GM12872 (cell line): Measurements from ENCODE around the gene CDC16.

ENCODE experiments used
- TF ChIP-seq, protein P1 (sequence below): IDR thresholded peaks from 3 replicates; pipeline ENCODE4 v1.5.1; 2011; ENCODE audit warnings: low read depth, mild to moderate bottlenecking, low read length, moderate library complexity; ENCODE audit not compliant: insufficient read depth

Gene CDC16

DNA sequence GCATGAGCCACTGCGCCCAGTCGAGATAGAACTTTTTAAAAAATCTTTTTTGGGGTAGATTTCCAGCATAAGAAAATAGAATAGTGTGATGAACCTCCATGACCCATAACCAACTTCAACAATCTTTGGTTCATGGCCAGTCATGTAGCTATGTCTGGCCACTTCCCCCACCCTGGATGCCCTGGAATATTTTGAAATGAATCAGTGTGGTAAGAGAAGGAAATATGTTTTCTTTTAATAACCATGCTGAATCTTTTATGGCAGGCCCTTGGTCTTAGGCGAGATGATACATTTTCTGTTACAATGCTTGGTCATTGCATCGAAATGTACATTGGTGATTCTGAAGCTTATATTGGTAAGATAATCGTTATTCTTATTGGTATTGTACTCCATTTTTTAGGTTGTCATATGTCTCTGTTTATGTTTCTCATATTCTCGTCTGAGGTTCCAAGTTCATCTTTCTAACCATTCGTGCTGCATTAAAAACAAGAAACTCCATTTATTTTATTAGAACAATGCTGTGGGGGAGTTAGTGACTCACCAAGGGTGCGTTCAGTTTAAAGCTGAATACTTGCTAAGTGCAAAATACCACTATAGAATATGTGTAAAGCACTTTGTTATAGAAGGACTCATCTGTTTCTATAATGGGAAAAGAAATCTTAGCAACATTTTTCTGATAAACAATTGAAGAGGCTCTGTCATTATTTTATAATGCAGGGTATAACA lies 30.4 kb downstream of the CDC16 start:
- TF ChIP-seq, protein P1, sequence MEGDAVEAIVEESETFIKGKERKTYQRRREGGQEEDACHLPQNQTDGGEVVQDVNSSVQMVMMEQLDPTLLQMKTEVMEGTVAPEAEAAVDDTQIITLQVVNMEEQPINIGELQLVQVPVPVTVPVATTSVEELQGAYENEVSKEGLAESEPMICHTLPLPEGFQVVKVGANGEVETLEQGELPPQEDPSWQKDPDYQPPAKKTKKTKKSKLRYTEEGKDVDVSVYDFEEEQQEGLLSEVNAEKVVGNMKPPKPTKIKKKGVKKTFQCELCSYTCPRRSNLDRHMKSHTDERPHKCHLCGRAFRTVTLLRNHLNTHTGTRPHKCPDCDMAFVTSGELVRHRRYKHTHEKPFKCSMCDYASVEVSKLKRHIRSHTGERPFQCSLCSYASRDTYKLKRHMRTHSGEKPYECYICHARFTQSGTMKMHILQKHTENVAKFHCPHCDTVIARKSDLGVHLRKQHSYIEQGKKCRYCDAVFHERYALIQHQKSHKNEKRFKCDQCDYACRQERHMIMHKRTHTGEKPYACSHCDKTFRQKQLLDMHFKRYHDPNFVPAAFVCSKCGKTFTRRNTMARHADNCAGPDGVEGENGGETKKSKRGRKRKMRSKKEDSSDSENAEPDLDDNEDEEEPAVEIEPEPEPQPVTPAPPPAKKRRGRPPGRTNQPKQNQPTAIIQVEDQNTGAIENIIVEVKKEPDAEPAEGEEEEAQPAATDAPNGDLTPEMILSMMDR = no peak

DNA sequence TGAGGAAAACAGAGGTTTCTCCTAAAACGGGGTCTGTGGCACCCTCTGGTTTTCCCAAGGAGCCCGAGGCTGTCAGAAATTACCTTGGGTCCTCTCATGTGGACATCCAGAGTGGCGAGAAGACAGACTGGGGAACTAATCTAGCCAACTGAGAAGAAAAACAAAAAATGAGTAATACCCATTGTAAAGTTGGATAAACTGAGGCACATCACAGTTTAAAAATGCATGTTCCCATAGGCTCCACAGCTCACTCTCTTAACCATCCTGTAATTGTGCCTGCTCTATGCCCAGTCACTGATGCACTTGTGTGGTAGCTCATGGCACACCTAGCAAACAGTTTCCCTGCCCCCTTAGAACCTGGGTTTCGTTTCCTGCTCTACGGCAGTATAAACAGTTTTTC lies 31.5 kb downstream of the CDC16 start:
- TF ChIP-seq, protein P1 = no peak

DNA sequence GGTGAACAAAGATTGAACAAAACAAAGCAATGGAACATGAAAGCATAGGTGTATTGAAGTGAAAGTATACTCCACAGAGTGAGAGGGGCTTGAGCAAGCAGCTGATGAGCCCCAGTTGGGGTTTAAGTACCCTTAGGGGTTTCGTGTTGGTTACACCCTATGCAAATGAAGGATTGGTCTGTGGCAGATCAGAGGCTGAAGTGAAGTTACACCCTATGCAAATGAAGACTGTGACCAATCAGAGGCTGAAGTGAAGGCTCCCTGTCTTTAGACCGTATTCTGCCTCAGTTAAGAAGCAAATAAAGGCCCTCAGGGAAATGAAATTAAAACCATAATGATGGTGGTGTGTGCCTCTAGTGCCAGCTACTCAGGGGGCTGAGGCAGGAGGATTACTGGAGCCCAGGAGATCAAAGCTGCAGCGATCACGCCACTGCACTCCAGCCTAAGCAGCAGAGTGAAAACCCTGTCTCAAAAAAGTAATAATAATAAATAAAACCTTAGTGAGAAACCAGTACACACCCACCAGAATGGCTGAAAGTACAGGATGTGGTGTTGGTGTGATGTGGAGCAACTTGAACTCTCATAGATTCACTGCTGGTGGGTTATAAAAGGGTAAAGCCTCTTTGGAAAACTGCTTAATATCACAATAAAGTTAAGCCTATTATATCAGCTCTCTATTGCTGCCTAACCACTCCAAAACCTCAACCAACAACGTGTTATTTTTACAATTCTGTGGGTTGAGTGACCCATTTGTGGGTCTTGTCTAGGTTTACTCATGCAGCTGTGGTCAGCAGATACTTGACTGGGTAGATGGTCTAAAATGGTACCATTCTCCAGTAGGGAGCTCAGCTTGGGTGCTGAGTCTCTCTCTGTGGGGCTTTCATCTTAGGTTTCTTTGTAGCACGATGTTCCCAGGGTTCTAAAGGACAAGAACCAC lies 33.9 kb downstream of the CDC16 start:
- TF ChIP-seq, protein P1 = no peak

GRCh38 chr13:114269281-114269770 lies 34.6 kb downstream of the CDC16 start:
- TF ChIP-seq, protein P1 = no peak

GRCh38 chr13:114272977-114273376 lies 38.3 kb downstream of the CDC16 start:
- TF ChIP-seq, protein P1 = no peak

DNA sequence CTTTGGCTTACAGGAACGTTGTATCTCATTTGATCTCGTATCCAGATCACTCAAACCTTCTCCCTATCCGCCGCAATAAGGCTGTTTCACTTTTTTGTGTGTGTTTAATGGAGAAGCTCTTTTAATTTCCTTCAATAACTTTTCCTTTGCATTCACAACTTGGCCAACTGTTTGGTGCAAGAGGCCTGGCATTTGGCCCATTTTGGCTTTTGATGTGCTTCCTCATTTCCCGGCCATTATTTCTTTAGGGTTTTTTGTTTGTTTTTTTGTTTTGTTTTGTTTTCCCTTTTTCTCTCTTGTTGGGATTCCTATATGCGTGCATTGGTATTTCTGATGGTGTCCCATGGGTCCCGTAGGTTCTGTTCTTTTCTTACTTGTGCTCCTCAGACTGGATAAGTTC lies 40.6 kb downstream of the CDC16 start:
- TF ChIP-seq, protein P1 = no peak

DNA sequence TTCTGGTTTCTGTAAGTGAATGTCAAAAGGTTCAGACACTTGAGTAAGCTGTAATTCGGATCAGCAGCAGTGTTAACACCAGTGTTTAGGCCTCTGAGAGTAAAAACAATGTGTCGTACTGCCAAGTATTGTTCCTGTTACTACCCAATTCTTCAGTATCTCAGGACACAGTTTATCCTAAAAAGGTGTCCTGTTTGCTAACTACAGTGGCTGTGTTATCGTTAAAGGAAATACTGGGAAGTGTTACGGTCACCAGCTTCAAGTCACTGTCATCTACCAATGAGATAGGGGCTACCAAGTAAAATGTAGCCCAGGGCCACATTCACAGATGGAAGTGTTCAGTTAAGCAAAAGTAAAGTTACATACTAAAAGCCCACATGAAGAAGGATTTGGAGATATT lies 44.4 kb downstream of the CDC16 start:
- TF ChIP-seq, protein P1 = no peak
